GM18873 (cell line): Measurements from ENCODE around the gene MEGF11.

ENCODE experiments used
- ATAC-seq: cut with Tn5 transposase; IDR thresholded peaks from one replicate; pipeline ENCODE4 v1.9.1; 2021; ENCODE audit warnings: mild to moderate bottlenecking, moderate library complexity, moderate number of reproducible peaks; ENCODE audit not compliant: unreplicated experiment, low FRiP score

Gene MEGF11

GRCh38 chr15:66075947-66076346, 177.6 kb downstream of the MEGF11 start:
- no peak for ATAC-seq

- ATAC-seq, result no peak
These were observed 180.8 kb downstream of the MEGF11 start for GRCh38 chr15:66072616-66073361.

GRCh38 chr15:66071921-66072295, 181.6 kb downstream of the MEGF11 start:
- no peak for ATAC-seq

- no peak for ATAC-seq
These were observed 182.2 kb downstream of the MEGF11 start for GRCh38 chr15:66071160-66071920.

- ATAC-seq, result no peak
These were observed 183.2 kb downstream of the MEGF11 start for GRCh38 chr15:66070220-66070934.

- ATAC-seq, result no peak
These were observed 183.8 kb downstream of the MEGF11 start for GRCh38 chr15:66069751-66070150.

GRCh38 chr15:66068801-66069200, 184.7 kb downstream of the MEGF11 start:
- no peak for ATAC-seq

GRCh38 chr15:66067687-66068086, 185.9 kb downstream of the MEGF11 start:
- ATAC-seq, result no peak

- ATAC-seq, result no peak
These were observed 187.1 kb downstream of the MEGF11 start for GRCh38 chr15:66066481-66066880.

- ATAC-seq, result no peak
These were observed 187.5 kb downstream of the MEGF11 start for GRCh38 chr15:66066005-66066404.

GRCh38 chr15:66065325-66065724, 188.2 kb downstream of the MEGF11 start:
- ATAC-seq, result no peak

- no peak for ATAC-seq
These were observed 190.4 kb downstream of the MEGF11 start for GRCh38 chr15:66063147-66063546.

GRCh38 chr15:66057089-66057488, 196.5 kb downstream of the MEGF11 start:
- ATAC-seq, result no peak

GRCh38 chr15:66053991-66054390, 199.6 kb downstream of the MEGF11 start:
- no peak for ATAC-seq

- ATAC-seq, result no peak
These were observed 201.7 kb downstream of the MEGF11 start for GRCh38 chr15:66051833-66052232.

- no peak for ATAC-seq
These were observed 203.3 kb downstream of the MEGF11 start for GRCh38 chr15:66050264-66050663.

GRCh38 chr15:66049353-66049752, 204.2 kb downstream of the MEGF11 start:
- ATAC-seq, result no peak

- ATAC-seq, result no peak
These were observed 206.1 kb downstream of the MEGF11 start for GRCh38 chr15:66047321-66048024.

- no peak for ATAC-seq
These were observed 206.8 kb downstream of the MEGF11 start for GRCh38 chr15:66046751-66047150.

- ATAC-seq, result no peak
These were observed 207.2 kb downstream of the MEGF11 start for GRCh38 chr15:66046326-66046725.

GRCh38 chr15:66045542-66045941, 208.0 kb downstream of the MEGF11 start:
- no peak for ATAC-seq
